ENCODE data around the gene SSBP3.

The SSBP3 gene

DNA sequence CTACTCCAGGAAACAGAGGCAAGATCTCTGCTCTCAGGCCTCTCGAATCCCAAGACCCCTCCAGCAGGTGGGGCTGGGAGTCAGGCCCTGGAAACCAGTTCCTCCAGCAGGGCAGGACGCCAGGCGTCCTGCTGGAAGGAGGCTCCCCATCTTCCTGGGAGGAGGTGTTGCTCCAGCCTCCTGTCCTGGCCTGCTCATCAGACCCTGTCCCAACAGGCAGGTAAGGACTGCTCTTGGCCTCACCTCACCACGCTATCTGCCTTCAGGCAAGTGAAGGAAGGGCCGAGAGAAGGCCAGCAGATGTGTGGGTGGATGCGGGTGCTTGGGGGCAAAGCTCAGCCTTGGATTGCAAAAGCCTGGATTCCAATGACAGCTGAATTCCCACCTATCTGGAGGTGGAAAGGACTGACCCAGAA, 82.9 kb downstream of the SSBP3 start:
- peaks cover 97% of the 10 kb centered on the region for H3K79me2 ChIP-seq (ENCODE audit: insufficient read depth, low read length)
- no peak for ATAC-seq (ENCODE audit: insufficient read depth, low read depth)
- no peak for DNase-seq

DNA sequence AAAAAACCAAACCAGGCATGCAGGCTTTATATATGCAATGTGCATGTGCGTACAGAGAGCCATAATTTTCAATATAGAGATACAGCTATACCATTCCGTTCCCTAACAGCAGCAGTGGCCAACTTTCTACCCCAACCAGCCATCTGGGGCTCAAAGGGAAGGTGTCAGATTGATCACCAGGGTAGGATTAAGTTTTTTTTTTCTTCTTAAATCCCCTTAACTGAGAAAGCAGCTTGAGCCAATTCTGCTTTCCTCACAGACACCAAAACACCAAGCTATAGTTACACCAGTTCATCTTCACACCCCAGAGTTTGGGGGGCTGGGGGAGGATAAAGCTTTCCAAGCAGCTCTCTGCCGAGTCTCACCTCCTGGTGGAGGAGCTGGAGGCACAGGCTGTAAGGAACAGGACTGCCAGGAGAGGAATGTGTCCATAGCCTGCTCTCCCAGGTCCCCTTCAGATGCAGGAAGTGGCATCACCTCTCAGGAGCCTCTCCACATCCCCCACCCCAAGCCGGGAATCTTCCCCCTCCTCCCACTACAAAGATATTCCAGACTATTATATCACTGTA, 87.9 kb downstream of the SSBP3 start:
- Histone ChIP-seq H3K4me3 (ENCODE audit: low read depth in 1 of 2, low read length in 2 of 2) (no peak overlapping the region), H3K27ac (ENCODE audit: low read length) (no peak overlapping the region), H4K20me1 (ENCODE audit: insufficient read depth, low read length) (peaks cover 76% of the 10 kb centered on the region), H3K36me3 (ENCODE audit: insufficient read depth, low read length) (peaks cover 44% of the 10 kb centered on the region), H3K79me2 (ENCODE audit: insufficient read depth, low read length) (peaks cover 90% of the 10 kb centered on the region), H3K9ac (ENCODE audit: low read depth, low read length) (no peak overlapping the region), H3K4me2 (ENCODE audit: insufficient read depth, low read length) (no peak overlapping the region), H3K4me1 (ENCODE audit: insufficient read depth, low read length) (peaks cover 4% of the 10 kb centered on the region; the same call in 1 of the 2 replicates), H2AFZ (ENCODE audit: low read depth, low read length) (no peak overlapping the region), H3K9me3 (ENCODE audit: insufficient read depth, low read length, severe bottlenecking) (no peaks in the 10 kb centered on the region), H3K27me3 (ENCODE audit: insufficient read depth, low read length, poor library complexity) (no peaks in the 10 kb centered on the region)
- TF ChIP-seq, protein P1, sequence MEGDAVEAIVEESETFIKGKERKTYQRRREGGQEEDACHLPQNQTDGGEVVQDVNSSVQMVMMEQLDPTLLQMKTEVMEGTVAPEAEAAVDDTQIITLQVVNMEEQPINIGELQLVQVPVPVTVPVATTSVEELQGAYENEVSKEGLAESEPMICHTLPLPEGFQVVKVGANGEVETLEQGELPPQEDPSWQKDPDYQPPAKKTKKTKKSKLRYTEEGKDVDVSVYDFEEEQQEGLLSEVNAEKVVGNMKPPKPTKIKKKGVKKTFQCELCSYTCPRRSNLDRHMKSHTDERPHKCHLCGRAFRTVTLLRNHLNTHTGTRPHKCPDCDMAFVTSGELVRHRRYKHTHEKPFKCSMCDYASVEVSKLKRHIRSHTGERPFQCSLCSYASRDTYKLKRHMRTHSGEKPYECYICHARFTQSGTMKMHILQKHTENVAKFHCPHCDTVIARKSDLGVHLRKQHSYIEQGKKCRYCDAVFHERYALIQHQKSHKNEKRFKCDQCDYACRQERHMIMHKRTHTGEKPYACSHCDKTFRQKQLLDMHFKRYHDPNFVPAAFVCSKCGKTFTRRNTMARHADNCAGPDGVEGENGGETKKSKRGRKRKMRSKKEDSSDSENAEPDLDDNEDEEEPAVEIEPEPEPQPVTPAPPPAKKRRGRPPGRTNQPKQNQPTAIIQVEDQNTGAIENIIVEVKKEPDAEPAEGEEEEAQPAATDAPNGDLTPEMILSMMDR (IDR thresholded peaks at IDR 0.05; ENCODE audit: borderline replicate concordance, extremely low read depth, low read length, poor library complexity, severe bottlenecking) = no peak
- no peak for TF ChIP-seq EZH2 (IDR thresholded peaks at IDR 0.05; ENCODE audit: borderline replicate concordance, low read depth, low read length, severe bottlenecking)
- ATAC-seq (ENCODE audit: insufficient read depth, low read depth) (no peak; the same call in 2 of the 3 replicates), DNase-seq (no peak)

More for the DNA sequence above, 82.9 kb downstream of the SSBP3 start:
- no peaks in the 10 kb centered on the region for H3K4me1 ChIP-seq (ENCODE audit: insufficient read depth, low read length)
- H3K27me3 ChIP-seq (ENCODE audit: insufficient read depth, low read length, poor library complexity) = no peaks in the 10 kb centered on the region
- H3K4me3 ChIP-seq (ENCODE audit: low read depth in 1 of 2, low read length in 2 of 2) = no peak overlapping the region
- H3K27ac ChIP-seq (ENCODE audit: low read length) = peak overlapping the region; percentile 21; the same call in 1 of the 2 replicates
- H3K9ac ChIP-seq (ENCODE audit: low read depth, low read length) = no peak overlapping the region
- H3K9me3 ChIP-seq (ENCODE audit: insufficient read depth, low read length, severe bottlenecking) = no peaks in the 10 kb centered on the region
- no peak overlapping the region for H2AFZ ChIP-seq (ENCODE audit: low read depth, low read length)
- TF ChIP-seq, protein P1 (IDR thresholded peaks at IDR 0.05; ENCODE audit: borderline replicate concordance, extremely low read depth, low read length, poor library complexity, severe bottlenecking) = no peak
- TF ChIP-seq EZH2 (IDR thresholded peaks at IDR 0.05; ENCODE audit: borderline replicate concordance, low read depth, low read length, severe bottlenecking) = no peak
- peaks cover 89% of the 10 kb centered on the region for H4K20me1 ChIP-seq (ENCODE audit: insufficient read depth, low read length)
- peaks cover 36% of the 10 kb centered on the region for H3K36me3 ChIP-seq (ENCODE audit: insufficient read depth, low read length)
- no peak overlapping the region for H3K4me2 ChIP-seq (ENCODE audit: insufficient read depth, low read length)

DNA sequence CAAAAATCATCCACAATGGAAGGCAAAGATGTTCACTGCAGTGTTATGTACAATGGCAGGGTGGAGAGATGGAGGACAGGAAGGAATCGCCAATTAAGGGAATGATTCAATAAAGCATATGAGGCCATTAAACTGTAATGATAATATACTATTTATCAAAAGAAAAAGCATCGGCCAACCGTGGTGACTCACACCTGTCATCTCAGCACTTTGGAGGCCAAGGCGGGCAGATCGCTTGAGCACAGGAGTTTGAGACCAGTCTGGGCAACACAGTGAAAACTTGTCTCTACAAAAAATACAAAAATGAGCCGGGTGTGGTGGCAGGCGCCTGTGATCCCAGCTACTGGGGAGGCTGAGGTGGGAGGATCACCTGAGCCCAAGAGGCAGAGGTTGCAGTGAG, 89.1 kb downstream of the SSBP3 start:
- Histone ChIP-seq H3K9me3 (ENCODE audit: insufficient read depth, low read length, severe bottlenecking) (no peaks in the 10 kb centered on the region), H3K4me3 (ENCODE audit: low read depth in 1 of 2, low read length in 2 of 2) (no peak overlapping the region), H3K79me2 (ENCODE audit: insufficient read depth, low read length) (peaks cover 88% of the 10 kb centered on the region), H3K36me3 (ENCODE audit: insufficient read depth, low read length) (peaks cover 40% of the 10 kb centered on the region), H3K9ac (ENCODE audit: low read depth, low read length) (no peak overlapping the region), H3K27me3 (ENCODE audit: insufficient read depth, low read length, poor library complexity) (no peaks in the 10 kb centered on the region), H3K4me1 (ENCODE audit: insufficient read depth, low read length) (peaks cover 12% of the 10 kb centered on the region; the same call in 1 of the 2 replicates), H2AFZ (ENCODE audit: low read depth, low read length) (no peak overlapping the region), H4K20me1 (ENCODE audit: insufficient read depth, low read length) (peaks cover 73% of the 10 kb centered on the region), H3K4me2 (ENCODE audit: insufficient read depth, low read length) (no peak overlapping the region), H3K27ac (ENCODE audit: low read length) (no peak overlapping the region)
- no peak for TF ChIP-seq EZH2 (IDR thresholded peaks at IDR 0.05; ENCODE audit: borderline replicate concordance, low read depth, low read length, severe bottlenecking)
- TF ChIP-seq, protein P1 (IDR thresholded peaks at IDR 0.05; ENCODE audit: borderline replicate concordance, extremely low read depth, low read length, poor library complexity, severe bottlenecking) = no peak
- no peak for ATAC-seq (ENCODE audit: insufficient read depth, low read depth)
- DNase-seq = no peak

Data from DND-41 (cell line).